Stimulated activated effector memory CD8-positive, alpha-beta T cell treated with anti-CD3 and anti-CD28 coated beads, Interleukin-12 subunit alpha, Interleukin-12 subunit beta, amount 100 ng/mL, for 72 hours (primary cell): ENCODE measurements around the gene FXN.
"Not testable (repeated sequence)": the region's sequence is repeated elsewhere in the genome, so short reads cannot be mapped to it uniquely, and the experiment has no call there.

ENCODE experiments used
- ATAC-seq: fragments of 150-1000 bp; cut with Tn5 transposase; 2 replicates; pipeline ENCODE4 v1.10.0; 2021
- DNase-seq, 2 donors: peaks; one replicate each; pipeline ENCODE4 v3.0.0; 2021 to 2022; ENCODE audit warnings: low spot score in 2 of 2
- H3K27ac Mint-ChIP-seq: one replicate; pipeline ENCODE4 v1.8.0; 2022; ENCODE audit warnings: mild to moderate bottlenecking, mixed read lengths
- H3K36me3 Mint-ChIP-seq: one replicate; pipeline ENCODE4 v1.8.0; 2022; ENCODE audit warnings: mild to moderate bottlenecking, mixed read lengths
- H3K4me1 Mint-ChIP-seq: one replicate; pipeline ENCODE4 v1.8.0; 2022; ENCODE audit warnings: mixed read lengths
- H3K4me3 Mint-ChIP-seq: one replicate; pipeline ENCODE4 v1.8.0; 2022; ENCODE audit warnings: mild to moderate bottlenecking, mixed read lengths
- H3K9me3 Mint-ChIP-seq: one replicate; pipeline ENCODE4 v1.8.0; 2022; ENCODE audit warnings: mixed read lengths

The FXN gene

DNA sequence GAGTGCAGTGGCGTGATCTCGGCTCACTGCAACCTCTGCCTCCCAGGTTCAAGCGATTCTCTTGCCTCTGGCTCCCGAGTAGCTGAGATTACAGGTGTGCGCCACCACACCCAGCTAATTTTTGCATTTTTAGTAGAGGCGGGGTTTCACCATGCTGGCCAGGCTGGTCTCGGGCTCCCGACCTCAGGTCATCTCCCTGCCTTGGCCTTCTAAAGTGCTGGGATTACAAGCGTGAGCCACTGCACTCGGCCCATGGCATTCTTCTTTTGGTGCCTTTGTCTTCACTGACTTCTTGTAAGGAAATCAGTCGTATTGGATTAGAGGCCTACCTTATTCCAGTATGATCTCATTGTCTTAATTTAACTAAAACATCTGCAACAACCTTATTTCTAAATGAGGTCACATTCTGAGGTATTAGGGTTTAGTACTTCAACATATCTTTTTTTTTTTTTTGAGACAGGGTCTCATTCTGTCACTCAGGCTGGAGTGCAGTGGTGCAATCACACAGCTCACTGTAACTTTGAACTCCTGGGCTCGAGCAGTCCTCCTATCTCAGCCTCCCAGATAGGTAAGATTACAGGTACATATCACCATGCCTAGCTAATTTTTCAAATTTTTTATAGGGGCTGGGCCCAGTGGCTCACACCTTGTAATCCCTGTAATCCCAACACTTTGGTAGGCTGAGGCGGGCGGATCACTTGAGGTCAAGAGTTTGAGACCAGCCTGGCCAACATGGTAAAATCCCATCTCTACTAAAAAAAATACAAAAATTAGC lies 59.0 kb downstream of the FXN start:
- not testable (repeated sequence) for H3K36me3 Mint-ChIP-seq, H3K4me3 Mint-ChIP-seq, H3K4me1 Mint-ChIP-seq, H3K27ac Mint-ChIP-seq, DNase-seq, ATAC-seq, H3K9me3 Mint-ChIP-seq

DNA sequence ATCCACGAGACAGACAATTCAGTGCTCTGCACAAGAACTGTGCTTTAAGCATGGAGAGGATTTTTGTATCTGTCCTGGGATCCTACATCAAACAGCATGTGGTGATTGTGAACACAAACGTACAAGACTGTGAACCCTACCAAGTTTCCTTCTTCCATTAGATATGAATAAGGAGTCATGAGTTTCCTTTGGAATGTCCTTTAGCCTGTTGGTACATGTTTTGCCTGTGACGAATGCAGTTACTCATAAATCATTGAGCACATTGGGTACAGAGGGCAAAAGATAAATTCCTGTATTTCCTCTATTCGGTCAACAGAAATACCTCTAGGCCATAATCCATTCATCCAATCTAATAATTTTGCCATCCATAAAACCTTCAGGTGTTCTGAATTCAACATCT lies 61.5 kb downstream of the FXN start:
- no peak for DNase-seq
- Mint-ChIP-seq H3K36me3 (no peaks in the 10 kb centered on the region), H3K4me3 (no peak overlapping the region), H3K9me3 (no peaks in the 10 kb centered on the region), H3K4me1 (no peaks in the 10 kb centered on the region), H3K27ac (no peak overlapping the region)
- ATAC-seq: no peak

DNA sequence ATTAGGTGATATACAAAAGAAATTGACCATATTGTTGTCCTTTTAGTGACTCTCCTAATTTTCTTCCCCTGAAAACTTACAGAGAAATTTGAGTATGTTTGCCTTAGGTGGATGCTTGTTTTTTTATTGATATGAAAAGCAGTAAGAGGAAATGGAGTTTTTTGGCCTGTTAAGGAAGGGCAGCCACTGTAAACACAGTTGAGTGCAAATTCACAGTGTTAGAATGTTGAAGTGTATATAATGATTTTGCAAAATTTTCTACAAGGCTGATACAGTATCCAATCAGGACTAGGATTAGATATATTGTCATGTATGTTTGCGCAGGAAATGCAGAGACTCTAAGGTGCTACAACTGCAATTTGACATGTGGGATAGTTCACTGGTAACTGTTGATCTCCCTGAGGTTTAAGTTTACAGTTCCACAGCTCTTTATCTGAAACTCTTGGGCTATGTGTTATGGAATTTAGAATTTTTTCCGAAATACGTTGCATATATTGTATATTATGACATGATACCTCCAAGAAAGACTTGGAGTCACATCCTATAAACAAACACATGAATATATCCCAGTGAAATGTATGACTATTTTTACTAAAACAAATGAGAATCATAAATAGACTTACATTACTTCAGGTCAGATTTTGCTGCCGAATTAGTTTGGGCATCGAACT lies 62.5 kb downstream of the FXN start:
- ATAC-seq: no peak
- no peak for DNase-seq
- Mint-ChIP-seq H3K36me3 (no peaks in the 10 kb centered on the region), H3K4me1 (no peaks in the 10 kb centered on the region), H3K4me3 (no peak overlapping the region), H3K27ac (no peak overlapping the region), H3K9me3 (no peaks in the 10 kb centered on the region)

- ATAC-seq, H3K4me1 Mint-ChIP-seq: not testable (repeated sequence)
Measured at GRCh38 chr9:69103348-69103996, 67.9 kb downstream of the FXN start.

DNA sequence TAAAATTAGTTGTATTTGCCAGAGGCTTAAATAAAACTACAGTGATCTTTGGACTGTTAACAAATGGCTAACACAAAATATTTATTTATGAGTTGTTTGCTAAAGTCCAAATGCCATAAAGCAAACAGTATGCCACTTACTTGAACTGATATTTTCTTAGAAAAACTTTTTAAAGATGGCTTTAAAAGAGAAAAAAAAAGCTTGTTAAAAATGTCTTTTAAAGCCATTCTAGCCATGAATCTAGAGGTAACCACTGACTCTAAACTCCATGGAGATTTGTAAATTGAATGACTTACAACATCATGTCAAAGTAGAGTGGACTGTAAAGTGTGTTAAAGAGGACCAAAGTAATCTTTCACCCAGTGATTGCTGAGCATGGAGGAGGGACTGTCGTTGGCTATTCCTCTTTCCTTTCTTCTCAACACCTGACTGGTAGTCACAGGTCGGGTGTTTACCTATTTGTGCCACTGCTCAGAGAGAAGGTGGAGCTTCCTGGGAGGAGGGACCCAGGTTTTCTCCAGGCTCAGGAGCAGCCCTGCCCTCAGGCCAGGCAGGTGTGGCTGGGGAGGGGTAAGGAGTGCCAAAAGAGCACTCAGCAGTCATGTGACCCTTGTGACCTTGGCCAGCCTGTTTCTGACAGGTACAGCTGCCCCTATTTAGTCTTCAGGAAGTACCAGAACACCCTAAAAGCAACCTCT lies 69.4 kb downstream of the FXN start:
- H3K4me1 Mint-ChIP-seq: no peaks in the 10 kb centered on the region
- no peak overlapping the region for H3K4me3 Mint-ChIP-seq
- H3K9me3 Mint-ChIP-seq: no peaks in the 10 kb centered on the region
- no peak for ATAC-seq
- H3K27ac Mint-ChIP-seq: no peak overlapping the region
- no peak for DNase-seq
- H3K36me3 Mint-ChIP-seq: no peaks in the 10 kb centered on the region

More at GRCh38 chr9:69103348-69103996, 67.9 kb downstream of the FXN start:
- not testable (repeated sequence) for H3K9me3 Mint-ChIP-seq, DNase-seq, H3K4me3 Mint-ChIP-seq, H3K27ac Mint-ChIP-seq, H3K36me3 Mint-ChIP-seq

DNA sequence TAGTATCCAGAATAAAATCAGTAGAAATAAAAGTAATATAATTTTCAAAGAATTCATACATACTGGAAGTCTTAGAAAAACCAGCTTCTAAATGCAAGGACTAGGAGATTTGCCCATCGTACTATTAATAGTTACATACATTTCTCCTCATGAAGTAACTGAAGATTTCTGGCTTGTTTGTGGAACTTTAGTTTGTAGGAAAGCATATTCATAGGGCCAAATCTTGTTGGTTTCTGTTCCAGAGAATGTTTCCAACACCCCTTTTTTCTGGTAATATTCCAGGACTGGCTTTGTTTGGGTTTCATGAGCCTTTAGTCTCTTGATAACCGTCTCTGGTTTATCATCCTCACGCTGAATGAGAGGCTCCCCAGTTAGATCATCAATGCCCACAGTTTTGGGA lies 72.2 kb downstream of the FXN start:
- no peak for DNase-seq
- H3K27ac Mint-ChIP-seq: no peak overlapping the region
- no peaks in the 10 kb centered on the region for H3K36me3 Mint-ChIP-seq
- no peak overlapping the region for H3K4me3 Mint-ChIP-seq
- no peaks in the 10 kb centered on the region for H3K9me3 Mint-ChIP-seq
- H3K4me1 Mint-ChIP-seq: no peaks in the 10 kb centered on the region
- no peak for ATAC-seq

GRCh38 chr9:69108706-69109105 lies 73.2 kb downstream of the FXN start:
- not testable (repeated sequence) for H3K4me1 Mint-ChIP-seq, H3K4me3 Mint-ChIP-seq, H3K9me3 Mint-ChIP-seq, H3K27ac Mint-ChIP-seq, H3K36me3 Mint-ChIP-seq, ATAC-seq
- peak in 1 of 2 donors; percentile 20 for DNase-seq

GRCh38 chr9:69109152-69109551 lies 73.6 kb downstream of the FXN start:
- Mint-ChIP-seq H3K36me3 (no peaks in the 10 kb centered on the region), H3K4me1 (no peaks in the 10 kb centered on the region), H3K9me3 (no peaks in the 10 kb centered on the region), H3K4me3 (no peak overlapping the region), H3K27ac (no peak overlapping the region)
- DNase-seq: no peak
- no peak for ATAC-seq

GRCh38 chr9:69112646-69113045 lies 77.1 kb downstream of the FXN start:
- H3K4me3 Mint-ChIP-seq, DNase-seq, H3K4me1 Mint-ChIP-seq, H3K9me3 Mint-ChIP-seq, H3K27ac Mint-ChIP-seq, ATAC-seq, H3K36me3 Mint-ChIP-seq: not testable (repeated sequence)

DNA sequence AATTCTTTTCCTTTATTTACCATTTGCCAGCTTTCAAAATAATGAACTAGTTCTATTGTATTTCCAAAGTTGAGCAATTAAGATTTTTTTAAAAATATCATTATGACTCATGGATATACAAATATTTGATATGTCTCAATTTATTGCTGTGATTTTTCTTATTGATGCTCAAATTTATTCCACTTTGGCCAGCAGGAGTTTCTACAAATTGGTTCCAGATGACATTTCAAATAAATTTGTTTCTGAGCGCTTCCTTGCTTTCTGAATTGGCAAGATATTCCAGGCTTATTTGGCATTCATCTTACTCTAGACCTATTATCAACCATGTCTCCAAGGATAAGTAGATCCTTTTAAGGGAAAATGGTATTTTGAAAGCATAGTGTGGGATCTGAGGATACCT lies 80.1 kb downstream of the FXN start:
- Mint-ChIP-seq H3K4me1 (peaks cover 4% of the 10 kb centered on the region), H3K27ac (no peak overlapping the region), H3K9me3 (no peaks in the 10 kb centered on the region), H3K36me3 (no peaks in the 10 kb centered on the region), H3K4me3 (no peak overlapping the region)
- no peak for ATAC-seq
- no peak for DNase-seq

DNA sequence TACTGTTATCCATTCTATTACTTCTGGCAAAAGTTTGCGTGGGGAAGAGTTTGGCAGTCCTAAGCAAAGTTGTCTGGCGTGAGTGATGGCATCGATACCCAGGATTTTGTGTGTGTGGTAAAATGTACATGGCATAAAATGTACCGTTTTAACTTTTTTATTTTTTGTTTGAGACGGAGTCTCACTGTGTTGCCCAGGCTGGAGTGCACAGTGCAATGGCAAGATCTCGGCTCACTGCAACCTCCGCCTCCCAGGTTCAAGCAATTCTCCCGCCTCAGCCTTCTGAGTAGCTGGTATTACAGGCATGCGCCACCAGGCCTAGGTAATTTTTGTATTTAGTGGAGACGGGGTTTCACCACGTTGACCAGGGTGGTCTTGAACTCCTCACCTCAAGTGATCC lies 83.1 kb downstream of the FXN start:
- DNase-seq (peak in 1 of 2 donors; percentile 20), ATAC-seq (no peak)
- H3K9me3 Mint-ChIP-seq: no peaks in the 10 kb centered on the region
- peaks cover 18% of the 10 kb centered on the region for H3K4me1 Mint-ChIP-seq
- no peak overlapping the region for H3K4me3 Mint-ChIP-seq
- no peak overlapping the region for H3K27ac Mint-ChIP-seq
- H3K36me3 Mint-ChIP-seq: no peaks in the 10 kb centered on the region

- DNase-seq (peak in 1 of 2 donors; percentile 48), ATAC-seq (peak; percentile 44)
- H3K36me3 Mint-ChIP-seq: no peaks in the 10 kb centered on the region
- H3K4me1 Mint-ChIP-seq: peaks cover 18% of the 10 kb centered on the region
- peak overlapping the region; percentile 80 for H3K4me3 Mint-ChIP-seq
- no peaks in the 10 kb centered on the region for H3K9me3 Mint-ChIP-seq
- no peak overlapping the region for H3K27ac Mint-ChIP-seq
Measured at GRCh38 chr9:69120380-69121154, 85.0 kb downstream of the FXN start.

- H3K4me1 Mint-ChIP-seq: peaks cover 18% of the 10 kb centered on the region
- H3K4me3 Mint-ChIP-seq: peak overlapping the region; percentile 80
- no peaks in the 10 kb centered on the region for H3K36me3 Mint-ChIP-seq
- H3K27ac Mint-ChIP-seq: no peak overlapping the region
- DNase-seq (peak; percentile 12 to 59), ATAC-seq (peak; percentile 83)
- no peaks in the 10 kb centered on the region for H3K9me3 Mint-ChIP-seq
Measured at GRCh38 chr9:69121155-69122081, 85.9 kb downstream of the FXN start.

DNA sequence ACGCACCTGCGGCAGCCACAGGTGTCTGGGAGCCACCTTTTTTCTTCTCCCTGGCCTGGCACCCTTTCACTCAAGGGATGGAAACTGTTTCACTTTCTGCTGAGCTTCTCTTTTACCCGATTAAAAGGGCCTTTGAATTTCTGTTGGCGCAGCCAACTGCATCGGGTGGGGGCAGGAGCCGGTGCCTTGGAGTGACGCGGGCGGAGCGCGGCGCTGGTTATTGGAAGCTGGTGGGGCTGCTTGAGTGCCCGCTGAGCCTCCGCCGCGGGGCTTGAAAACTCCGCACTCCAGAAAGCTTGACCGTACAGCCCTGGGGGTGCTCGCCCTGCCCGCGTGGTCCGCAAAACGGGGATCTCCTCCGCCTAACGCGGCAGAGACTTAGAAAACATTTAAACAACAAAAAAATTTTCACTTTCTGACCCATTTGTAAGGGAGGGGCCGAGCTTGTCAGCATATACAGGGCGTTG lies 86.6 kb downstream of the FXN start:
- peaks cover 18% of the 10 kb centered on the region for H3K4me1 Mint-ChIP-seq
- no peaks in the 10 kb centered on the region for H3K9me3 Mint-ChIP-seq
- peak; percentile 8 to 54 for DNase-seq
- ATAC-seq: peak; percentile 73
- H3K27ac Mint-ChIP-seq: no peak overlapping the region
- H3K4me3 Mint-ChIP-seq: peak overlapping the region; percentile 80
- H3K36me3 Mint-ChIP-seq: no peaks in the 10 kb centered on the region
